ENCODE measurements around the gene DNM3. TPM values are rescaled to one million over a fixed set of nuclear protein-coding genes. Genes with fewer than 3 reads are reported as not detected.

DNM3 gene
- total RNA-seq, 1 donor from 2014 or later = 0.59 TPM

GRCh38 chr1:171916315-171916771, 75.0 kb downstream of the DNM3 start:
- no peak for DNase-seq (ENCODE audit: low read depth, low spot score)

DNA sequence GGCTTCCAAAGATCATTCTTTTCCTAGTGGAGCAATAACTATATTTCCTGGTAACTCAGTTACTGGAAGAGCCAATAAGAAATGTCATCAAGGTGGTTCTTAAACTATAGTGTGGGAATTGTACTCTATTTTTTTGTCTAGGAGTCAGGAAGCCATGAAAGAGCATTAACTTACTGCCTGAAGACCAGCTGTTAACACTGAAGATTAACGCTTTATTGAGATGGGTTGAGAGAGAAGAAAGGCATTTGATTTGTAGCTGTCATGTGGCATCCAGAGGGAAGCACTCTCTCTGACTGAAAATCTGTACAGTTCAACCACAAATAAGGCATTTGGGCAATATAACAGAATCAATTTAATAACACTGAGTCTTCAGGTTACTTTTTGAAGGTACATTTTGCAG, 76.0 kb downstream of the DNM3 start:
- no peak for DNase-seq (ENCODE audit: low read depth, low spot score)

DNA sequence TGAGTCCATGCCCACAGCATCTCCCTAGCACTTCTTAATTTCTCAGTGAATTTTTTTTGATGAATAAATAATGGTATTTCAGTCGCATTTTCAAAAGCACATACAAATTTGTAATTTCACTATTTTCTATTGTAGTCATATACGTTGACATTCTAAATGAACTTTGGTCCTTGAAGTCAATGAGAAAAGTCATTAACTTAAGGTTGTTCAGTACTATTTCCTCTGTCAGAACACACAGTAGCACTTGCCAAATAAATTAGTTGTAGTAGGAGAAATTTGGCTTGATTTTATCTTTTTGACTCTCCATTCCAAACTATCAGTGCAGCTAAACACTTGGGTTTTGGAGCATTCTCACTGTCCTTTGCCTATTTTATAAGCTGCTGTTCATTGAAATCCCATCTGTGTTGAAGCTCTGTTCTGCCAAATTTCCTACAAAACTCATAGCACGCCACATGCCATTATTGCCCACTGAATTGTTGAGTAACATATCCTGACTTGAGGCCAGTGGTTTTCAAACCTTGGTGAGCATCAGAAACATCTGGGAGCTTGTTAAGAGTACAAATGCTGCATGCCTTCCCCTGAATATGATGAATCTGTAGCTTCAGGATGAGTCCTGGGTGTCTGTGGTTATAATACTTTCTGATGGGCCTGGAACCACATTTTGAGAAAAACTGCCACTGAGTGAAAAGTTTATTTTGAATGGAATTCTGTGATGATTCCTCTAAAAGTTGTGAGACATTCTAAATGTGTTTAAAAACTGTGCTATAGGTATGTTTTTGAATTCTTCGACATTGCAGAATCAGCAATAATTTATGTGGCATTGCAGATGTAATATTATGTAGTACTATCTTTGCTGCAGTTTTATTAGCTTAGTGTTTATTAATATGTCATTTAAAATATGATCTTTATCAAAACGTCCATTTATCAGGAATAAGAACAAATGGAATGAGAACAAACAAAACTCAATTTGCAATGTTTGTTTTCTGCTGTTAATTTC, 78.9 kb downstream of the DNM3 start:
- no peak for DNase-seq (ENCODE audit: low read depth, low spot score)

DNA sequence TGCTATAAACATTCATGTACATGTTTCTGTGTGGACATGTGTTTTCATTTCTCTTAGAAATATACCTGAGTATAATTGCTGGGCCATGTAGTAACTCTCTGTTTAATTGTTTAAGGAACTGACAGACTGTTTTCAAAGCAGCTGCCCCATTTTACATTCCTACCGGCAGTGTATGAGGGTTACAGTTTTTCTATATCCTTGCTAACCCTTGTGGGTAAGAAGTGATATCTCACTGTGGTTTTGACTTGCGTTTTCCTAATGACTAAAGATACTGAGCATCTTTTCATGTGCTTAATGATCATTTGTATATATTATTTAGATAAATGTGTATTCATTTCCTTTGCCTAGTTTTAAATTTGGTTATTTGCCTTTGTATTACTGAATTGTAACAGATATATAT, 81.7 kb downstream of the DNM3 start:
- no peak for DNase-seq (ENCODE audit: low read depth, low spot score)

- DNase-seq (ENCODE audit: low read depth, low spot score) = no peak
Measured at GRCh38 chr1:171929121-171929520, 87.8 kb downstream of the DNM3 start.

DNA sequence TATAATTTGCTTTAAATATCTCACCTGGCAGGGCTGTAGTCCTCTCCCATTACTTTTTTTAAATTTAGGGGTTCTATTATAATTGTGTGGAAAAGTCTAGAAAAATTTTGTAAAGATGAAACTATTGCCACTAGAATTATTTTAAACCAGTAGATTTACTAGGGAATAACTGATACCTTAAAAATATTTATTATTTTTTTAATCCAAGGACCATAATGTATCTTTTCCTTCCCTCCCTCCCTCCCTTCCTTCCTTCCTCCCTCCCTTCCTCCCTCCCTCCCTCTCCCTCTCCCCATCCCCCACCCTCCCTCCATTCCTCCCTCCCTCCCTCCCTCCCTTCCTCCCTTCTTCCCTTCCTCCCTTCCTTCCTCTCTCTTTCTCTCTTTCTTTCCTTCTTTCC, 90.5 kb downstream of the DNM3 start:
- DNase-seq (ENCODE audit: low read depth, low spot score) = no peak

DNA sequence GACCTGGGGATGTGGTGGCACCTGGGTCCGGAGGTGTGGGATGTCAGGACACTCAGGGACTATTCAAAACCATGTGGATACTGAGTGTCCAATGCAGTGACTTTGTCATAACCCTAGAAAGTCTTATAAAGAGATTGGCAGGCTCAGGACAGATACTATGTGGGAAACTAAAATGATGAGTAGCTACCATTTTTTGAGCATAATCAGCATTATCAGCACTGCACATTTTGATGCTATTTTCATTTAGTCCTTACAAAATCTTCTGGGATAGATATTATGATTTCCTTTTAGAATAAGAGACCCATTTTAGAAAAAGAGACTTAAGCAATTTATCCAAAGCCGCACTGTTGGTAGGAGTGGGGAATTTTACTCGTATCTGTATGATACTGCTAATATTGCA, 93.4 kb downstream of the DNM3 start:
- no peak for DNase-seq (ENCODE audit: low read depth, low spot score)

DNA sequence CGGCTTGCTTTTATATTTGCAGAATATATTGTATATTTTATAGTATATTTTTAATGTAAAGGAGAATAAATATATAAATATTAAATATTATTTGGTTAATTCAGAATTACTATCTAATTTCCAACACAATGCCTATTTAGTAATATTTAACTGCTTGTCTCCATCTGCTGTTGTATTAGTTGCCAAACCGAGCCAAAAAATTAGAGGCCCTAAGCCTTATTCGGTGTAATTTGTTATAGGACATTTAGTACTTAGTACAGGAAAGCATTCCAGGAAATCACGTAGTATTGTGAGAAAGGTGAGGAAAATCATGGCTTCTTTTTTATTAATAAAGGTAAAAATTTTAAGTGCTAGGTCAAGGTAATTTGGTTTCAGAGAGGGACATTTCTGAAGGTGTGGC, 93.8 kb downstream of the DNM3 start:
- DNase-seq (ENCODE audit: low read depth, low spot score) = no peak

DNA sequence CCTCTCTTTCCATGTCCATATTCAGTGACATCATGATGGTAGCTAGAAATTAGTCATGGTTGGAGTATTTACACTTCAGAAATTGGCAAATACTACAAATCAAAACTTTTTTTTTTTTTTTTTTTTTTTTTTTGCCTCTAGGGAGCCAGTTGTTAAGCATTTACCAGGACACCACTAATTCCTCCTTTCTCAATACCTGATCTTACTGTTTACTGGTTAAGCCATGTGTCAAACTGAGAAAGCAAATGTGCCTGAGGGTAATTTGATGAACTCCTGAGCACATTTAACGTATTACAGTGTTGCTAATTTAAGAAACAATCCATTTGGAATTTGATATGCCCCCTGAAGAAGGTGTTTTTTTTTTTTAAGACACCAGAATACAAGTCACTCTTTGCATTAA, 94.4 kb downstream of the DNM3 start:
- DNase-seq (ENCODE audit: low read depth, low spot score) = no peak

GRCh38 chr1:171937938-171938337, 96.6 kb downstream of the DNM3 start:
- DNase-seq (ENCODE audit: low read depth, low spot score) = no peak

- DNase-seq (ENCODE audit: low read depth, low spot score) = no peak
Measured at GRCh38 chr1:171939740-171940139, 98.4 kb downstream of the DNM3 start.

DNA sequence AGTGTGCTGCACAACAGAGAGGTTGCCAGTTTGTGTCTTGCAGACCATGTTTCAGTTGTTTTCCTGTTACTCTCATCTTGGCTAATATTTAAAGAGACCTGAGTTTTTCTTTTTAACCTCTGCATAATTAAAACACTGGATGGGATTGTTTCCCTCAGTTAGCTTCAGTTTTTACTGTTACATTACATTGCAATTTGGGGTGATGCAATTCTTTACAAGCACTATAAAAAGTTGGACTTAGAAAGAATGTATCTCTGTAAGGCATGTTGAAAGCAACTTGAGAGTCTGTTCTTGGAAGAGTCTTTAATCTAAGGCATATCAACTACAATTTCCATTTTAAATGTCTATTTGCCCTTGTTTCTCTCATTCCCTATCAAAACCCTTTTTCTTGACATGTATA, 99.1 kb downstream of the DNM3 start:
- no peak for DNase-seq (ENCODE audit: low read depth, low spot score)

GRCh38 chr1:171941920-171942319, 100.6 kb downstream of the DNM3 start:
- no peak for DNase-seq (ENCODE audit: low read depth, low spot score)

DNA sequence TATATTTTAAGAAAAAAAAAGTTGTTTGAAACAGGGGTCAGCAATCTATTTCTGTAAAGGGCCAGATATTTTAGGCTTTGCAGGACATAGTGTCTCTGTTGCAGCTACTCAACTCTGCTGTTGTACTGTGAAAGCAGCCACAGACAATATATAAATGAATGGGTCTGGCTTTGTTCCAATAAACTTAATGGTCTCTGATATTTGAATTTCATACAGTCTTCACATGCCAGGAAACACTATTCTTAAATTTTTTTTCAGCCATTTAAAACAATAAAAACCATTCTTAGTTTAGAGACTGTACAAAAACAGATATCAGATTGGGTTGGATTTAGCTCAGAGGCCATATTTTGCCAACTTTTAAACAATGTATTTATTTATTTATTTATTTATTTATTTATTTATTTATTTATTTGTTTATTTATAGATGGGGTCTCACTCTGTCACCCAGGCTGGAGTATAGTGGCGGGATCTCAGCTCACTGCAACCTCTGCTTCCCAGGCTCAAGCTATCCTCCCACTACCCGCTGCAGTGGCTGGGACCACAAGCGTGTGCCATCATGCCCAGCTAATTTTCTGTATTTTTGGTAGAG, 102.8 kb downstream of the DNM3 start:
- no peak for DNase-seq (ENCODE audit: low read depth, low spot score)

DNA sequence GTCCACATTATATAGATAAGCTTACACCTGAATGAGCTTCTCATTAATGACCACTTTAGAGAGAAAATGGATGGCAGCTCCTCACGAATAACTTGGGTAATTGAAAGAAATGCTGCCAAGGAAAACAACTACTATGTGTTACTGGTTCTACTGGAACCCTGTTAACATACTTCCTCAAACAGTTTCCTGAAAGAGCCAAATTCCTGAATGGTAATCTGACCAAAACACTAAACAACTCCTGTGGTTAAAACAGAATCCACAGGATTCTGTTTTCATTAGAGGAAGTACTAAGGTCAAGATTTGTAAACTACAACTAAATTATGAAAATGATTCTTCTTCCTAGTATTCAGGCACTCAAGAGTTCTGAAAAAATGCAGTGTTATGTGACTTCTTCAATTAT, 107.2 kb downstream of the DNM3 start:
- DNase-seq (ENCODE audit: low read depth, low spot score) = peak; percentile 27

- DNase-seq (ENCODE audit: low read depth, low spot score) = no peak
Measured at GRCh38 chr1:171949316-171949715, 108.0 kb downstream of the DNM3 start.

- DNase-seq (ENCODE audit: low read depth, low spot score) = no peak
Measured at GRCh38 chr1:171953835-171954234, 112.5 kb downstream of the DNM3 start.

GRCh38 chr1:171954361-171954760, 113.1 kb downstream of the DNM3 start:
- DNase-seq (ENCODE audit: low read depth, low spot score) = no peak

GRCh38 chr1:171961861-171962260, 120.6 kb downstream of the DNM3 start:
- no peak for DNase-seq (ENCODE audit: low read depth, low spot score)

DNA sequence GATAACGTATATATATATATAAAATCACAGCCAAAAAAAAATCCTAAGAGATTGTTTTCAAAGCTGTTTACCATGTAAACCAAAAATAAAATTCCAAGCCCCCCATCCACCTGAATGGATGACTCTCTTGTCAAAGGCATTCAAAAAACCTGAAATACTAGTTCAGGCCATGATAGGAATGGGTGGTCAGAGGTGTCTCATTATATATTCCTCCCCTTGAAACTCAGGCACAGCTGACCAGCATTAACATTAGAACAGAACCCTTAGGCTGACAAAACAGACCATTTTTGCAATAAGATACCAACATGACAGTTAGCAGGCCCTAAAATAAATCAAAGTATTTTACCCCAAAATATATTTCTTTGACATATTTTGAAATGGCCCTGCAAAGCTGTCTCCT, 122.5 kb downstream of the DNM3 start:
- DNase-seq (ENCODE audit: low read depth, low spot score) = no peak

DNA sequence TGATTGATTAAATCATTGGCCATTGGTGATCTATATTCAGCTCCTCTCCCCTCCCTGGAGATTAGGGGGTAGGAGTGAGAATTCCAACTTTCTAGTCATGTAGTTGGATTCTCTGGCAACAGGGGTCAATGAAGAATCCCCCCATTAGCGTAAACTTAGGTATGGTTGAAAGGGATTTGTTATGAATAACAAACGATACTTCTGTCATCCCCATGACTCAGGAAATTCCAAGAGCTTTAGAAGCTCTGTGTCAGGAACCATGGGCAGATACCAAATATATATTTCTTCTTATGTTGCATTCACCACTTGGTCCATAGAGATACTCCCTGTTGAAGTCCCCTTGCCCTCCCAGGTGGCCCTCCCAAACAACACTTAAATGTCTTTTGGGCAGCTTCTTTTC, 124.5 kb downstream of the DNM3 start:
- no peak for DNase-seq (ENCODE audit: low read depth, low spot score)

GRCh38 chr1:171966426-171967220, 125.3 kb downstream of the DNM3 start:
- DNase-seq (ENCODE audit: low read depth, low spot score) = no peak

Data from pulmonary artery endothelial cell (primary cell).